HCT116 (cell line): ENCODE data around the gene MIER3. TPM values are rescaled to one million over a fixed set of nuclear protein-coding genes. Genes with fewer than 3 reads are reported as not detected.

Experiments used
- ATAC-seq: fragments of 200-7000 bp; cut with Tn5 transposase; 2 replicates; pipeline ENCODE4 v1.9.1; 2020; ENCODE audit warnings: mild to moderate bottlenecking, moderate library complexity
- BruUV-seq: library from RNA; stranded (reverse); fragments of 400-500 nt; replicated peaks from 2 replicates; lab custom pipeline; 2021; lab: Mats Ljungman, UMichigan
- CTCF ChIA-PET: fragments of 300-600 bp; sonication (Branson Sonifier 250); formaldehyde crosslinking; loops from one replicate; lab custom pipeline; 2021; ENCODE audit warnings: antibody characterized with exemption; lab: Charles Lee
- POLR2A ChIA-PET: fragments of 300-600, 350-600 bp; sonication (Branson Sonifier 250); formaldehyde crosslinking; loops from one replicate; lab custom pipeline; 2021; ENCODE audit warnings: antibody characterized with exemption; lab: Charles Lee
- RAD21 ChIA-PET, 2 experiments: fragments of 300-600 bp; sonication (Branson Sonifier 250); formaldehyde crosslinking; loops; one replicate each; lab custom pipeline; 2023; ENCODE audit warnings: low total read pairs in 2 of 2; ENCODE audit not compliant: uncharacterized antibody in 2 of 2, unreplicated experiment in 2 of 2, low non-redundant PET in 1 of 2; lab: Charles Lee
- DNase-seq: peaks from one replicate; pipeline ENCODE4 v3.0.0-alpha.2; 2010; ENCODE audit warnings: low read depth, low spot score
- H2AFZ ChIP-seq: fragments of 200-600 bp; shearing (Covaris generic), sonication (generic); 2 replicates; pipeline ENCODE4 v1.6.1; 2017; ENCODE audit warnings: low read depth, mixed run types, mixed read lengths, antibody characterized with exemption, low read length; ENCODE audit not compliant: poor library complexity, severe bottlenecking
- H3K27ac ChIP-seq: 2 replicates; pipeline ENCODE4 v1.5.1; 2012; ENCODE audit warnings: low read depth, low read length
- H3K27me3 ChIP-seq: fragments of 200-600 bp; sonication (generic); 2 replicates; pipeline ENCODE4 v1.6.1; 2016; ENCODE audit warnings: mixed run types, low read length, mixed read lengths; ENCODE audit not compliant: insufficient read depth
- H3K36me3 ChIP-seq, 2 experiments: fragments of 200-500 bp in 1 of 2; fragments of 200-600 bp in 1 of 2; sonication (Bioruptor generic) in 1 of 2; sonication (generic) in 1 of 2; 2 replicates each; pipeline versions ENCODE4 v1.5.1 to v1.6.1; 2014 to 2016; ENCODE audit warnings: low read length in 2 of 2, inconsistent platforms in 1 of 2, mixed read lengths in 1 of 2, mixed run types in 1 of 2; ENCODE audit not compliant: insufficient read depth in 2 of 2, control insufficient read depth in 1 of 2
- H3K4me1 ChIP-seq, 2 experiments: fragments of 200-600 bp in 1 of 2; sonication (generic) in 1 of 2; 2 replicates each; pipeline versions ENCODE4 v1.5.1 to v1.6.1; 2012 to 2017; ENCODE audit warnings: low read length in 2 of 2, inconsistent platforms in 1 of 2, mild to moderate bottlenecking in 1 of 2, mixed read lengths in 1 of 2, mixed run types in 1 of 2, moderate library complexity in 1 of 2; ENCODE audit not compliant: insufficient read depth in 2 of 2, control insufficient read depth in 1 of 2
- H3K4me2 ChIP-seq: fragments of 200-600 bp; sonication (generic); 2 replicates; pipeline ENCODE4 v1.6.1; 2017; ENCODE audit warnings: mixed run types, low read length, mixed read lengths
- H3K4me3 ChIP-seq, 2 experiments: fragments of 200-600 bp in 1 of 2; sonication (generic) in 1 of 2; replicated peaks in 1 of 2; 2 replicates each; pipeline ENCODE4 v1.5.1; 2011 to 2016; ENCODE audit warnings: low read length in 2 of 2, control low read depth in 1 of 2, low read depth in 1 of 2, mild to moderate bottlenecking in 1 of 2, mixed read lengths in 1 of 2, mixed run types in 1 of 2
- H3K79me2 ChIP-seq: fragments of 200-600 bp; sonication (generic); 2 replicates; pipeline ENCODE4 v1.6.1; 2017; ENCODE audit warnings: mild to moderate bottlenecking, mixed run types, low read length, moderate library complexity, mixed read lengths; ENCODE audit not compliant: insufficient read depth
- H3K9ac ChIP-seq: fragments of 200-600 bp; sonication (generic); 2 replicates; pipeline ENCODE4 v1.6.1; 2016; ENCODE audit warnings: low read length, mixed read lengths
- H3K9me2 ChIP-seq: fragments of 200-600 bp; sonication (generic), shearing (Covaris generic); 2 replicates; pipeline ENCODE4 v1.6.1; 2017; ENCODE audit warnings: mixed run types, mild to moderate bottlenecking, moderate library complexity; ENCODE audit not compliant: insufficient read depth
- H3K9me3 ChIP-seq, 2 experiments: fragments of 200-500 bp in 1 of 2; fragments of 200-600 bp in 1 of 2; sonication (Bioruptor generic) in 1 of 2; sonication (generic) in 1 of 2; 2 replicates each; pipeline ENCODE4 v1.6.1; 2014 to 2017; ENCODE audit warnings: low read length in 2 of 2, mixed read lengths in 2 of 2, inconsistent platforms in 1 of 2, low read depth in 1 of 2, mild to moderate bottlenecking in 1 of 2, mixed run types in 1 of 2, moderate library complexity in 1 of 2; ENCODE audit not compliant: control insufficient read depth in 1 of 2, insufficient read depth in 1 of 2
- H4K20me1 ChIP-seq: fragments of 200-600 bp; sonication (generic), shearing (Covaris generic); 2 replicates; pipeline ENCODE4 v1.6.1; 2017; ENCODE audit warnings: mixed run types, mild to moderate bottlenecking, moderate library complexity; ENCODE audit not compliant: insufficient read depth
- CEBPB ChIP-seq: IDR thresholded peaks from 2 replicates; pipeline ENCODE4 v1.6.1; 2012; ENCODE audit warnings: low read depth
- FOSL1 ChIP-seq: IDR thresholded peaks from 2 replicates; pipeline ENCODE4 v1.6.1; 2012; ENCODE audit warnings: low read depth
- JUND ChIP-seq: IDR thresholded peaks from 2 replicates; pipeline ENCODE4 v1.6.1; 2012
- MAX ChIP-seq: IDR thresholded peaks from 2 replicates; pipeline ENCODE4 v1.6.1; 2012
- POLR2A ChIP-seq: IDR thresholded peaks from 2 replicates; pipeline ENCODE4 v1.7.0; 2011; ENCODE audit warnings: borderline replicate concordance; ENCODE audit not compliant: insufficient read depth, insufficient read length; ENCODE audit errors: extremely low read depth
- POLR2AphosphoS5 ChIP-seq: IDR thresholded peaks from 2 replicates; pipeline ENCODE4 v1.6.1; 2011; ENCODE audit warnings: mild to moderate bottlenecking, low read depth, low read length, moderate library complexity
- RAD21 ChIP-seq: IDR thresholded peaks from 2 replicates; pipeline ENCODE4 v1.6.1; 2012; ENCODE audit warnings: low read depth, mild to moderate bottlenecking
- REST ChIP-seq: IDR thresholded peaks from 2 replicates; pipeline ENCODE4 v1.6.1; 2012; ENCODE audit warnings: low read depth
- SIN3A ChIP-seq: IDR thresholded peaks from 2 replicates; pipeline ENCODE4 v1.6.1; 2012; ENCODE audit warnings: low read depth
- TCF7L2 ChIP-seq: IDR thresholded peaks from 2 replicates; pipeline ENCODE4 v1.7.0; 2011; ENCODE audit warnings: borderline replicate concordance, inconsistent platforms; ENCODE audit not compliant: insufficient read depth, insufficient read length; ENCODE audit errors: extremely low read depth
- YY1 ChIP-seq: IDR thresholded peaks from 2 replicates; pipeline ENCODE4 v1.6.1; 2011; ENCODE audit warnings: low read length, low read depth, moderate library complexity, mild to moderate bottlenecking; ENCODE audit not compliant: insufficient replicate concordance; ENCODE audit errors: extremely low read depth
- ZFX ChIP-seq: fragments of 450-650 bp; IDR thresholded peaks from 2 replicates; pipeline ENCODE4 v1.6.1; 2017
- ZNF274 ChIP-seq: fragments of 200-500 bp; sonication (Bioruptor generic); IDR thresholded peaks from 2 replicates; pipeline ENCODE4 v1.6.1; 2014; ENCODE audit warnings: mild to moderate bottlenecking, low read depth, low read length, inconsistent platforms
- intact Hi-C: fragments of 100-400 bp; cut with micrococcal nuclease; formaldehyde crosslinking; loops from 2 replicates; pipeline ENCODE4 v1.10.0; 2022
- total RNA-seq: library from RNA; stranded (reverse); gene quantifications from one replicate; pipeline ENCODE4 v1.2.1, GENCODE V29; 2021; ENCODE audit not compliant: unreplicated experiment
- TF ChIP-seq, protein P1 (sequence below), 3 experiments: fragments of 200-600 bp in 1 of 3; sonication (generic) in 1 of 3; IDR thresholded peaks in 2 of 3; conservative IDR thresholded peaks in 1 of 3; 2 replicates each; pipeline ENCODE4 v1.5.1; 2012 to 2017; ENCODE audit warnings: low read depth in 2 of 3, low read length in 2 of 3, antibody characterized with exemption in 1 of 3, borderline replicate concordance in 1 of 3, control low read depth in 1 of 3, mild to moderate bottlenecking in 1 of 3, mixed read lengths in 1 of 3, mixed run types in 1 of 3, moderate library complexity in 1 of 3; ENCODE audit not compliant: insufficient read depth in 1 of 3

The MIER3 gene
- total RNA-seq, 1 experiment from 2014 or later, result 21.9 TPM

- intact Hi-C loops, result no loop called here
- peaks cover 4% of the 10 kb centered on the region; the same call in 1 of the 2 replicates for H3K27me3 ChIP-seq
- H3K4me2 ChIP-seq, result no peak overlapping the region
- ChIA-PET CTCF (no interaction called here), POLR2A (no interaction called here), RAD21 (no interaction called here)
- no peaks in the 10 kb centered on the region for H3K9me2 ChIP-seq
- H3K4me1 ChIP-seq, result no peaks in the 10 kb centered on the region
- no TSS peak for BruUV-seq
- H3K36me3 ChIP-seq, result no peaks in the 10 kb centered on the region
- DNase-seq (no peak), ATAC-seq (no peak)
- TF ChIP-seq POLR2A, result no peak
- TF ChIP-seq ZFX, result no peak
- no peak for TF ChIP-seq MAX
- TF ChIP-seq YY1, result no peak
- TF ChIP-seq JUND, result no peak
- H3K27ac ChIP-seq, result no peak overlapping the region
- no peaks in the 10 kb centered on the region for H3K79me2 ChIP-seq
- H2AFZ ChIP-seq, result no peak overlapping the region
- H3K4me3 ChIP-seq, result no peak overlapping the region
- no peak overlapping the region for H3K9ac ChIP-seq
- no peaks in the 10 kb centered on the region for H3K9me3 ChIP-seq
- no peaks in the 10 kb centered on the region for H4K20me1 ChIP-seq
Observed at GRCh38 chr5:56963246-56963645, 11.3 kb upstream of the MIER3 start.

DNA sequence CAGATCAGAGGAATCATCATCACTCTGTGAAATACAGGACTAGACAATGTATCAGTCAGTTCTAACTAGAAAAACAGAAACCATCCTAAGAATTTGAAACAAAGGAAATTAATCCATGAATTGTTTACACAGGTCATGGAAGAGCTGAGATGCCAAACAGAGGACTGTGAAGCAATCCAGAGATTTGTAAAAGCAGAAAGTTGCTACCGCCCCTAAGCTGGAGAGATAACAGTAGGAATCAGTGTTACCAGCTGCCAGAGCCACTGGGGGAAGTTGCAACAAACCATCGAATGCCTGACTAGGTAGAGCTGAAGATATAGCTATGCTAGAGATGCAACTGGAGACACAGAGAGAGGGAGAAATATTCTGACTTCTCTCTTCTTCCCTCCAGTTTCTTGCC is 10.4 kb upstream of the MIER3 start:
- no peak for ATAC-seq
- BruUV-seq, result no TSS peak

More for the DNA sequence above, 10.4 kb upstream of the MIER3 start:
- intact Hi-C loops, result no loop called here
- DNase-seq, result no peak
- H3K79me2 ChIP-seq, result no peaks in the 10 kb centered on the region
- no peaks in the 10 kb centered on the region for H4K20me1 ChIP-seq
- no peak overlapping the region for H2AFZ ChIP-seq
- no peaks in the 10 kb centered on the region for H3K9me2 ChIP-seq
- H3K4me2 ChIP-seq, result no peak overlapping the region
- H3K9me3 ChIP-seq, result no peaks in the 10 kb centered on the region
- no peak overlapping the region for H3K9ac ChIP-seq
- H3K27ac ChIP-seq, result no peak overlapping the region
- no peak overlapping the region for H3K4me3 ChIP-seq
- POLR2A ChIA-PET, result no interaction called here
- TF ChIP-seq REST (no peak), TCF7L2 (no peak), ZFX (no peak), POLR2AphosphoS5 (no peak), POLR2A (no peak), SIN3A (no peak), CEBPB (no peak), RAD21 (no peak), FOSL1 (no peak), ZNF274 (no peak)
- TF ChIP-seq, protein P1, sequence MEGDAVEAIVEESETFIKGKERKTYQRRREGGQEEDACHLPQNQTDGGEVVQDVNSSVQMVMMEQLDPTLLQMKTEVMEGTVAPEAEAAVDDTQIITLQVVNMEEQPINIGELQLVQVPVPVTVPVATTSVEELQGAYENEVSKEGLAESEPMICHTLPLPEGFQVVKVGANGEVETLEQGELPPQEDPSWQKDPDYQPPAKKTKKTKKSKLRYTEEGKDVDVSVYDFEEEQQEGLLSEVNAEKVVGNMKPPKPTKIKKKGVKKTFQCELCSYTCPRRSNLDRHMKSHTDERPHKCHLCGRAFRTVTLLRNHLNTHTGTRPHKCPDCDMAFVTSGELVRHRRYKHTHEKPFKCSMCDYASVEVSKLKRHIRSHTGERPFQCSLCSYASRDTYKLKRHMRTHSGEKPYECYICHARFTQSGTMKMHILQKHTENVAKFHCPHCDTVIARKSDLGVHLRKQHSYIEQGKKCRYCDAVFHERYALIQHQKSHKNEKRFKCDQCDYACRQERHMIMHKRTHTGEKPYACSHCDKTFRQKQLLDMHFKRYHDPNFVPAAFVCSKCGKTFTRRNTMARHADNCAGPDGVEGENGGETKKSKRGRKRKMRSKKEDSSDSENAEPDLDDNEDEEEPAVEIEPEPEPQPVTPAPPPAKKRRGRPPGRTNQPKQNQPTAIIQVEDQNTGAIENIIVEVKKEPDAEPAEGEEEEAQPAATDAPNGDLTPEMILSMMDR (IDR thresholded peaks at IDR 0.05 in 2 of 3, conservative IDR thresholded peaks at IDR 0.05 in 1 of 3; ENCODE audit: borderline replicate concordance in 1 of 3, insufficient read depth in 1 of 3, low read depth in 2 of 3, low read length in 2 of 3), result no peak
- no peaks in the 10 kb centered on the region for H3K4me1 ChIP-seq
- RAD21 ChIA-PET, result no interaction called here
- peaks cover 4% of the 10 kb centered on the region; the same call in 1 of the 2 replicates for H3K27me3 ChIP-seq
- CTCF ChIA-PET, result no interaction called here
- H3K36me3 ChIP-seq, result no peaks in the 10 kb centered on the region
